Measurements from ENCODE around the gene SLC44A5.

SLC44A5 gene

GRCh38 chr1:75588779-75589475 is 22.0 kb downstream of the SLC44A5 start:
- no peak for DNase-seq

- DNase-seq = no peak
These were observed 23.2 kb downstream of the SLC44A5 start for GRCh38 chr1:75587692-75588091.

GRCh38 chr1:75583282-75583681 is 27.6 kb downstream of the SLC44A5 start:
- no peak for DNase-seq

DNA sequence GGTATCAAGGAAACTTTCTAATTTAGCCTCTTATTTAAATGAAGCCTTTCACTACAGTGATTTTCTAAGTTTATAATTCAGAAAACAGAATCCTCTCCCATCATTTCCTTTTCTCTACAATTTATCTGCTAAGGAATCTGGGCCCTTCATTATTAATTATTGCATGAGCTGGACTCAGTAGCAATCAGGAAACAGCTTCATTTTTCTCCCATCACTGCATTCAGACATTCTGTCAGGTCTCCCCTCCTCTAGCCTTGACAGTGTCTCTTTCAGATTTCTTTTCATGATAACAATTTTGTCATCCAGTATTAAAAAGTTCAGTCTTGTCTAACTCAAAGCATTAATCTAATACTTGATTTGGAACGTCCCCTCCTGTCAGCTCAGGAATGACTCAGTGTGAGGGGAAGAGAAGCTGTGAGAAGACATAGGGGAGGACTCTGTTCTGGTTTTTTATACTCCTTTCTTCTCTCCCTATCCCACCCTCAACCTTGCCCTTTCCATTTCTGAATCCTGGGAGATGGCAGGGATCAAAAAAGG is 28.1 kb downstream of the SLC44A5 start:
- DNase-seq = no peak

GRCh38 chr1:75579046-75579445 is 31.9 kb downstream of the SLC44A5 start:
- DNase-seq = no peak

DNA sequence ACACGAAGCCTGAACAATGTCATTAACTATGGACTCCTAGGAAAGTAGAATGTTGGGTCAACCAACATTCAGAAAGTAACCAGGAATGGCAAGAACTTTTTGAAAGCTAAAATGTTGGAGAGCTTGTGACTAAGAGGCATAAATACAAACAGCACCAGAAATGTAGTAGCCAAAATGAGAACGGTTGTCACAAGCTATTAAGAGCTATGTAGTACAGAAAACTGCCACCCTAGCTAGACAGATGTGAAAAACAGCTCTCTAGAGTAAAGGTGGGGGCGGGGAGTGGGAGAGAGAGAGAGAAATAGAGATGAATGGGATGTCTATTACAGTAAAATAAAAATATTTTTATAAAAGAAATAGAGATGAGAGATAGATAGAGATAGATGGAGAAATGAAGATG is 35.1 kb downstream of the SLC44A5 start:
- no peak for DNase-seq

DNA sequence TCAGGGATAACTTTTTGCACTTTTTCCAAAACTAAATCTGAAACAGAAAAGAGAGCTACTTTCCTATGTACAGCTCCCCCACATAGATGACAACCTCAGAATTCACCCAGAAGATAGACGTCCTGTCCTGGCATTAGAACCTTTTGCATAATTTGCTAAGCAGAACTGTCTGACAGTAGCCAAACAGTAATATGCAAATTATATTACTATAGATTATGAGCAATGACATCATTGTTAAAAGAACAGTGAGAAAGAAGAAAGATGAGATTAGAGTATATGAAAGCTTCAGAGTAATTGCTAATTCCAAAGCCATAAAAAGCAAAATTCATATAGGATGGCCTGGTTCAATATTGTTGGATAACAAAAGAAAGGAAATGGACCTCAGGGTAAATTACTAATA is 43.7 kb downstream of the SLC44A5 start:
- DNase-seq = no peak

- no peak for DNase-seq
These were observed 51.1 kb downstream of the SLC44A5 start for GRCh38 chr1:75559800-75560199.

DNA sequence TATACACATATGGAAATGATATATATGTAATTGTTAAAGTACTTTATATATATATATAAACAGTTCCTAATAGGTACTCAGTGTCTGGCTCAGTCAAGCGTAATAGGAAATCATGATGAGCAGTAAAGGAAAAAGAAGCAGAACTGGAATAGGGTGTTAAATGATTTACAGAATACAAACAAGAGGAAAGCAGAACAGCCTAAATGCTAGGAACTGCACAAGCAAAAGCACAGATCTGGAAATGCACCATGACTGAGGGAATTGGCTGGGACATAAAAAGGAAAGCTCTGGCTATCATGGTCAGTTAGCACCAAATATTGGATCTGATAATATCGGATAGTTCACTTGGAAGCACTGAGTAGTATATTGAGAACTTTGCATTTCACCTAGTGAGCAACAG is 51.8 kb downstream of the SLC44A5 start:
- DNase-seq = no peak

GRCh38 chr1:75554870-75555269 is 56.0 kb downstream of the SLC44A5 start:
- DNase-seq = no peak

DNA sequence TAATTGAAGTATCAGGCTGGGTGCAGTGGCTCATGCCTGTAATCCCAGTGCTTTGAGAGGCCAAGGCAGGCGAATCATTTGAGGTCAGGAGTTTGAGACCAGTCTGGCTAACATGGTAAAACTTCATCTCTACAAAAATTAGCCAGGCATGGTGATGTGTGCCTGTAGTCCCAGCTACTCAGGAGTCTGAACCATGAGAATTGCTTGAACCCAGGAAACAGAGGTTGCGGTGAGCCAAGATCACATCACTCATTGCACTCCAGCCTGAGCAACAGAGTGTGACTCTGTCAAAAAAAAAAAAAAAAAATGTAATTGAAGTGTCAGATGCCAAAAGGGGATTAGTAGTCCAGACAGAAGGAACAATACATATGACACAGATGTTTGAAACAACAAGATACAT is 56.7 kb downstream of the SLC44A5 start:
- DNase-seq = no peak

DNA sequence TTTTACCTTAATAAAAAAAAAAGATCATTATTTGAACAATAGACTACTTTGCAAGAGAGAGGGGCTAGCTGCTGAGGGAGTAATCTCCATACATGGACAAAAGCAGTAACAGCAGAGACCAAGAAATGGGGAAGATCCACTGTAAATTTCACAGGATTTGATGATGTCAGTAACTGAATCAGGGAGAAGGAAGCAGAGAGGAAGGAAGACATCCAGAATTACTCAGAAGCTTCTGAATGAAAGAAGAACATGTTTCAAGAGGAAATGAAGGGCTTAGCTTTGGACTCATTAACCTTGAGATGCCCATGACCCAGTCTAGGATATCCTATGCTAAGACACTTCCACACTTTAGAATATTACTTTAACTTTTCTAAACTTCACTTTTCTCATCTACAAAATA is 60.4 kb downstream of the SLC44A5 start:
- DNase-seq = no peak

- DNase-seq = no peak
These were observed 62.0 kb downstream of the SLC44A5 start for GRCh38 chr1:75548721-75549480.

DNA sequence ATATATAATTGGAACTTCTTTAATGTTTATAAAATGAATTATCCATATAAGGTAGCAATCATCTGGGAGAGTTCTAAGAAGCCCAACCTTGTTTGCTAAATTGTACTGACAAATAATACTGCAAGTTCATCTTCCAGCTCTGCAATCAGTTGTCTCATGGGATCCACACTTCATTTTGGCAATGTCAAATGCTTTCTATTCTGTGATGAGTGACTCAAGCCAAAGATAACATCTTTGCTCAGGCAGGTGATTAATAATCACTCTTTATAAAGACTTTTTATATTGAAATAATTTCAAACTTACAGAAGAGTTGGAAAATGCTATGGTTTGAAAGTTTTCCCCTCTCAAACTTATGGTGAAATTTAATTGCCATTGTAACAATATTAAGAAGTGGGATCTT is 67.2 kb downstream of the SLC44A5 start:
- no peak for DNase-seq

- DNase-seq = no peak
These were observed 67.9 kb downstream of the SLC44A5 start for GRCh38 chr1:75542818-75543570.

DNA sequence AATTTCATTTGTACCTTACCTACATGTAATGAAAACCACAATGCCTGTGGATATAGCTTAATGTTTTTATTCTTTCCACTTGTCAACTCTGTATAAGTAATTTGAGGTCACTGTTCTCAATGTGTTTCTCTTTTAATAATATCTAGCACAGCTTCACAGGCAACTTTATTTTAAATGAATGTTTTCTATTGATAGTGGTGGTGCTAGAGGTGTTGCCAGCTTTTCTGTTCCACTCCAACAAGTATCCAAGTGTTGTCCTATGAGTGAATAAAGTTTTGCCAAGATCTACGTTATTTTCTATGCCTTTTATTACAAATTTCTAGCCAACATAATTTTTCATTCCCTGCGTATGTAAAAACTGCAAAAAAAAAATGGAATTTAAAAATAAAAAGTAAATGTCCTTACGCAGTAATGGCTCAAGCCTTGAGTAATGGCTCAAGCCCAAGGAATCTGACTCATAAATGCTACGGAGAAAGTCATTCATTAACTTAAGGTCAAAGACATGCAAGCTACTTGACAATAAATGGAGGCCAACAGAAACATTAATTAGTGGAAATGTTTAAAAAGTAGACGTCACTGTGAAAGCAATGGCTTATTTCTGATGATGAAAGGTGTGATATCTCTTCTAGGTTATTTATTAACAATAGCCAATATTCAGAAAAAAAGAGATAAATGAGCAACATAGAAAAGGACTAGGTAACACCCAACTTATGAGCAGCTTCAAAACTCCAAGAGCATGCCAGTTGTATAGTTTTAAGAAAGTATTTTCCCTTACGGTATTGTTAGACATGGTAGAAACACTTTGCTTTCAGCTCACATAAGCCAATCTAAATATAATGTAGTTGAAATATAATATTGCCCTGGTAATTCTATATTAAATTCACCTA is 71.4 kb downstream of the SLC44A5 start:
- DNase-seq = no peak

GRCh38 chr1:75533085-75533484 is 77.8 kb downstream of the SLC44A5 start:
- DNase-seq = no peak

DNA sequence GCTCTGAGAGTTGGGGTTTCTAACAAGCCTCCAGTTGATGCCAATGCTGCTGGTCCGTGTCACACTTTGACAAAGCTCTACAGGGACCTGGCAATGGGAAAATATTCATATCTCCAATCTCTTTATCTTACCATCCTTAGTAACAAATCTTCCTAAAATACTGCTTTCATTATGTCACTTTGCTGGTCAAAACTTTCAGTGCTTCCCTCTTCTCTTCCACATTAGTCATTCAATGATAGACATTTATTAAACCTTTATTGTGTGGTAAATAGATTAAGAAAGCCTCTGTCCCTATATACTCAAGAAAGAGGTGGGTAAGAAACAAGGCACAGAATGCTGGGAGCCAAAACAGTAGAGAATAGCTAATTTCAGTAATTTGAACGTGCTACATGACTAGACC is 79.3 kb downstream of the SLC44A5 start:
- DNase-seq = no peak

DNA sequence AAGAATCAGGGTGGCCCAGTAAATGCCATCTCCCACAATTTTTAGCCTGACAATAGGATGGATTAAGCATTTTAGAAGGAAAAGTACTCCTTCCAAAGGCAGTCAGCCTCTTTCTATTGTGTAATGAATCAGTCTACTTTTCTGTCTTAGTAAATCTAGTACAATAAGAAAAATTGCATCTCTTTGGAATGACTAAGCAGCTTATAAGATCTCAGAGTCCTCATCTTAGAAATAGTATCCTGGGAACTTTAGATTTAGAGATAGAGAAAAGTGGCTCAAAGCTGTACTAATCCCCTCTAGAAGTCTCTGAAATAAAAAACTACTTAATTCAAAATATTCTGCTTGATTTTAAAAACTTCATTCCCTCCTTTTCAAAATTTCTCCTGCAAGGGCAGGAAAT is 81.4 kb downstream of the SLC44A5 start:
- no peak for DNase-seq

- DNase-seq = no peak
These were observed 82.9 kb downstream of the SLC44A5 start for GRCh38 chr1:75528001-75528400.

- no peak for DNase-seq
These were observed 88.5 kb downstream of the SLC44A5 start for GRCh38 chr1:75522389-75522788.

- no peak for DNase-seq
These were observed 89.3 kb downstream of the SLC44A5 start for GRCh38 chr1:75521658-75522057.
